HEK293T (cell line): ENCODE results near the gene PLK3.

ENCODE experiments used
- CTCF ChIA-PET: fragments of 350-600 bp; formaldehyde crosslinking; extraction: SDS; loops from one replicate; lab custom pipeline; 2021; ENCODE audit warnings: antibody characterized with exemption, inconsistent platforms; lab: Yijun Ruan, JAX
- POLR2A ChIA-PET: fragments of 350-600 bp; formaldehyde crosslinking; extraction: SDS; loops from one replicate; lab custom pipeline; 2020; ENCODE audit warnings: antibody characterized with exemption, inconsistent platforms; lab: Yijun Ruan, JAX
- DNase-seq: peaks from one replicate; pipeline ENCODE4 v3.0.0; 2012; ENCODE audit warnings: mixed read lengths; ENCODE audit errors: extremely low spot score
- ARNT ChIP-seq: fragments of 450-650 bp; IDR thresholded peaks from 2 replicates; pipeline ENCODE4 v1.6.1; 2017; ENCODE audit warnings: mild to moderate bottlenecking
- BHLHE40 ChIP-seq: fragments of 450-650 bp; IDR thresholded peaks from 2 replicates; pipeline ENCODE4 v1.6.1; 2016; ENCODE audit warnings: mild to moderate bottlenecking, moderate library complexity, borderline replicate concordance
- CTBP1 ChIP-seq: fragments of 450-650 bp; IDR thresholded peaks from 2 replicates; pipeline ENCODE4 v1.6.1; 2016; ENCODE audit warnings: borderline replicate concordance
- ELF4 ChIP-seq: fragments of 450-650 bp; IDR thresholded peaks from 2 replicates; pipeline ENCODE4 v1.6.1; 2017; ENCODE audit warnings: antibody characterized with exemption
- FOXA1 ChIP-seq: fragments of 450-650 bp; IDR thresholded peaks from 2 replicates; pipeline ENCODE4 v1.6.1; 2016; ENCODE audit warnings: mild to moderate bottlenecking
- FOXK2 ChIP-seq: fragments of 450-650 bp; IDR thresholded peaks from 2 replicates; pipeline ENCODE4 v1.6.1; 2016; ENCODE audit warnings: mild to moderate bottlenecking
- FOXM1 ChIP-seq: fragments of 450-650 bp; IDR thresholded peaks from 2 replicates; pipeline ENCODE4 v1.6.1; 2017; ENCODE audit warnings: mild to moderate bottlenecking, borderline replicate concordance
- HDGF ChIP-seq: fragments of 450-650 bp; IDR thresholded peaks from 2 replicates; pipeline ENCODE4 v1.6.1; 2017; ENCODE audit warnings: antibody characterized with exemption, borderline replicate concordance
- L3MBTL2 ChIP-seq: fragments of 450-650 bp; conservative IDR thresholded peaks from 2 replicates; pipeline ENCODE4 v1.6.1; 2016; ENCODE audit warnings: mild to moderate bottlenecking
- LEF1 ChIP-seq: fragments of 450-650 bp; IDR thresholded peaks from 2 replicates; pipeline ENCODE4 v1.6.1; 2017; ENCODE audit warnings: mild to moderate bottlenecking, borderline replicate concordance
- NFRKB ChIP-seq: fragments of 450-650 bp; IDR thresholded peaks from 2 replicates; pipeline ENCODE4 v1.6.1; 2016; ENCODE audit warnings: mild to moderate bottlenecking, moderate library complexity
- PKNOX1 ChIP-seq: fragments of 450-650 bp; IDR thresholded peaks from 2 replicates; pipeline ENCODE4 v1.6.1; 2016
- SP1 ChIP-seq: fragments of 450-650 bp; IDR thresholded peaks from 2 replicates; pipeline ENCODE4 v1.6.1; 2017
- SUZ12 ChIP-seq: fragments of 450-650 bp; IDR thresholded peaks from 2 replicates; pipeline ENCODE4 v1.6.1; 2016; ENCODE audit warnings: mild to moderate bottlenecking
- TARDBP ChIP-seq: fragments of 450-650 bp; IDR thresholded peaks from 2 replicates; pipeline ENCODE4 v1.6.1; 2016
- ZNF384 ChIP-seq: fragments of 450-650 bp; IDR thresholded peaks from 2 replicates; pipeline ENCODE4 v1.6.1; 2016

Gene PLK3

GRCh38 chr1:44786138-44786840 lies 13.9 kb upstream of the PLK3 start:
- CTCF ChIA-PET = interaction anchor here (0.6 to 2.6 kb wide), 9 partner anchors 8 to 707 kb away, joined by 3 to 7 read pairs (median 3); partner anchors contain the start of genes RNU5D-1 and UROD
- POLR2A ChIA-PET = interaction anchor here (0.8 to 6.3 kb wide), 9 partner anchors 9 to 232 kb away, joined by 3 to 52 read pairs (median 5); partner anchors contain the start of genes HECTD3, PLK3, RPS8 and UROD
- TF ChIP-seq FOXM1 = no peak
- TF ChIP-seq TARDBP = no peak
- TF ChIP-seq L3MBTL2 = peak; percentile 96
- TF ChIP-seq SP1 = no peak
- TF ChIP-seq SUZ12 = no peak
- TF ChIP-seq NFRKB = no peak
- no peak for TF ChIP-seq ZNF384
- TF ChIP-seq BHLHE40 = no peak
- TF ChIP-seq ELF4 = no peak
- DNase-seq = peak; percentile 79

- TF ChIP-seq LEF1 = no peak
- no peak for TF ChIP-seq FOXA1
- TF ChIP-seq PKNOX1 = no peak
- no peak for TF ChIP-seq NFRKB
- no peak for DNase-seq
- ChIA-PET POLR2A (interaction anchor here (0.9 to 6.3 kb wide), 9 partner anchors 9 to 231 kb away, joined by 3 to 52 read pairs (median 5); partner anchors contain the start of genes HECTD3, PLK3, RPS8 and UROD), CTCF (interaction anchor here (0.6 to 2.6 kb wide), 10 partner anchors 9 to 707 kb away, joined by 3 to 7 read pairs (median 3); partner anchors contain the start of genes RNU5D-1 and UROD)
Observed at GRCh38 chr1:44786841-44787426, 13.2 kb upstream of the PLK3 start.

GRCh38 chr1:44787506-44787905 lies 12.7 kb upstream of the PLK3 start:
- no peak for TF ChIP-seq ZNF384
- no peak for TF ChIP-seq TARDBP
- no peak for TF ChIP-seq LEF1
- no peak for TF ChIP-seq FOXA1
- TF ChIP-seq SUZ12 = no peak
- no peak for TF ChIP-seq PKNOX1
- no peak for TF ChIP-seq FOXM1
- no peak for TF ChIP-seq FOXK2
- no peak for TF ChIP-seq ARNT
- no peak for TF ChIP-seq BHLHE40
- TF ChIP-seq HDGF = no peak
- TF ChIP-seq CTBP1 = no peak
- no peak for TF ChIP-seq ELF4
- TF ChIP-seq NFRKB = no peak
- no peak for TF ChIP-seq L3MBTL2
- no peak for TF ChIP-seq SP1
- ChIA-PET CTCF (interaction anchor here (1.0 to 2.6 kb wide), 4 partner anchors 10 to 224 kb away, joined by 3 to 7 read pairs (median 4); partner anchors contain the start of gene UROD), POLR2A (interaction anchor here (0.9 to 6.3 kb wide), 9 partner anchors 10 to 516 kb away, joined by 3 to 52 read pairs (median 6); partner anchors contain the start of genes HECTD3, PLK3, RPS8 and UROD)
- DNase-seq = no peak

- TF ChIP-seq HDGF = no peak
- TF ChIP-seq NFRKB = no peak
- TF ChIP-seq SUZ12 = no peak
- TF ChIP-seq FOXM1 = no peak
- no peak for TF ChIP-seq L3MBTL2
- TF ChIP-seq FOXA1 = no peak
- no peak for TF ChIP-seq ARNT
- no peak for TF ChIP-seq PKNOX1
- no peak for TF ChIP-seq BHLHE40
- TF ChIP-seq ELF4 = no peak
- no peak for TF ChIP-seq CTBP1
- TF ChIP-seq ZNF384 = no peak
- no peak for TF ChIP-seq SP1
- no peak for TF ChIP-seq LEF1
- TF ChIP-seq TARDBP = no peak
- no peak for TF ChIP-seq FOXK2
- ChIA-PET CTCF (interaction anchor here (1.1 to 2.6 kb wide), 2 partner anchors 201 to 224 kb away, joined by 3 to 7 read pairs; partner anchors contain the start of gene UROD), POLR2A (interaction anchor here (0.5 to 6.3 kb wide), 8 partner anchors 8 to 515 kb away, joined by 3 to 52 read pairs (median 8); partner anchors contain the start of genes HECTD3, PLK3, RPS8 and UROD)
- no peak for DNase-seq
Observed at GRCh38 chr1:44788120-44788860, 11.9 kb upstream of the PLK3 start, which contains the start of gene BEST4. BEST4 (minus strand) TSS chr1:44788170; CDS start chr1:44787705, 465 bp downstream.
